ENCODE data around the gene PIGU.
A peak's percentile ranks its signal among the peaks of the same experiment; 100 is the strongest.
"Not testable (repeated sequence)": the region's sequence is repeated elsewhere in the genome, so short reads cannot be mapped to it uniquely, and the experiment has no call there.

The PIGU gene

GRCh38 chr20:34528921-34529297 lies 148.0 kb downstream of the PIGU start:
- no peak for DNase-seq

GRCh38 chr20:34527016-34527415 lies 149.9 kb downstream of the PIGU start:
- DNase-seq: no peak

- no peak for DNase-seq
Measured at GRCh38 chr20:34526466-34526865, 150.4 kb downstream of the PIGU start.

GRCh38 chr20:34525709-34526416 lies 151.0 kb downstream of the PIGU start:
- DNase-seq: no peak

GRCh38 chr20:34525342-34525708 lies 151.6 kb downstream of the PIGU start:
- DNase-seq: no peak

- no peak for DNase-seq
Measured at GRCh38 chr20:34524426-34524825, 152.5 kb downstream of the PIGU start.

- peak; percentile 19 to 29 for DNase-seq
Measured at GRCh38 chr20:34522969-34523871, 153.7 kb downstream of the PIGU start.

- DNase-seq: not testable (repeated sequence)
Measured at GRCh38 chr20:34519841-34520240, 157.1 kb downstream of the PIGU start.

GRCh38 chr20:34518863-34519262 lies 158.0 kb downstream of the PIGU start:
- not testable (repeated sequence) for DNase-seq

GRCh38 chr20:34517114-34517505 lies 159.8 kb downstream of the PIGU start:
- peak in 1 of 2 experiments; percentile 29 for DNase-seq

- DNase-seq: peak; percentile 82 to 83
Measured at GRCh38 chr20:34516247-34517113, 160.4 kb downstream of the PIGU start, which contains the start of gene DYNLRB1. DYNLRB1 (plus strand) TSS chr20:34516422; CDS start chr20:34516459, 37 bp downstream.

- DNase-seq: peak; percentile 58 to 64
Measured at GRCh38 chr20:34515484-34516246, 161.2 kb downstream of the PIGU start.

GRCh38 chr20:34514897-34515483 lies 161.9 kb downstream of the PIGU start:
- DNase-seq: no peak

GRCh38 chr20:34514034-34514433 lies 162.9 kb downstream of the PIGU start:
- DNase-seq: not testable (repeated sequence)

- DNase-seq: no peak
Measured at GRCh38 chr20:34512955-34513419, 163.9 kb downstream of the PIGU start.

- no peak for DNase-seq
Measured at GRCh38 chr20:34512266-34512954, 164.5 kb downstream of the PIGU start.

GRCh38 chr20:34511891-34512265 lies 165.0 kb downstream of the PIGU start:
- no peak for DNase-seq

- no peak for DNase-seq
Measured at GRCh38 chr20:34510575-34510974, 166.3 kb downstream of the PIGU start.

All from AML-193 (cell line).